Calu3 (cell line): ENCODE measurements around the gene ABRACL. TPM values are rescaled to one million over a fixed set of nuclear protein-coding genes. Genes with fewer than 3 reads are reported as not detected.

Experiments used
- BruUV-seq: library from RNA; stranded (reverse); fragments of 400-500 nt; replicated peaks from 2 replicates; lab custom pipeline; 2021; lab: Mats Ljungman, UMichigan
- CTCF ChIA-PET: fragments of 300-600 bp; sonication (Branson Sonifier 250); formaldehyde crosslinking; loops from one replicate; lab custom pipeline; 2022; ENCODE audit warnings: antibody characterized with exemption; lab: Charles Lee
- DNase-seq: peaks from one replicate; pipeline ENCODE4 v3.0.0; 2022
- H3K27ac Mint-ChIP-seq: one replicate; pipeline ENCODE4 v1.8.0; 2022; ENCODE audit warnings: mixed read lengths; ENCODE audit not compliant: unreplicated experiment
- H3K27me3 Mint-ChIP-seq: one replicate; pipeline ENCODE4 v1.8.0; 2022; ENCODE audit warnings: mixed read lengths; ENCODE audit not compliant: unreplicated experiment
- H3K36me3 Mint-ChIP-seq: one replicate; pipeline ENCODE4 v1.8.0; 2022; ENCODE audit warnings: mild to moderate bottlenecking, moderate library complexity, mixed read lengths; ENCODE audit not compliant: insufficient read depth, unreplicated experiment
- H3K4me1 Mint-ChIP-seq: one replicate; pipeline ENCODE4 v1.8.0; 2022; ENCODE audit warnings: mild to moderate bottlenecking, low read depth, mixed read lengths; ENCODE audit not compliant: unreplicated experiment
- H3K4me3 Mint-ChIP-seq: one replicate; pipeline ENCODE4 v1.8.0; 2022; ENCODE audit warnings: mild to moderate bottlenecking, low read depth, moderate library complexity, mixed read lengths; ENCODE audit not compliant: unreplicated experiment
- H3K9me3 Mint-ChIP-seq: one replicate; pipeline ENCODE4 v1.8.0; 2022; ENCODE audit warnings: low read depth, mixed read lengths; ENCODE audit not compliant: unreplicated experiment
- intact Hi-C: fragments of 100-400 bp; cut with micrococcal nuclease; formaldehyde crosslinking; loops from one replicate; pipeline ENCODE4 v1.10.0; 2022; ENCODE audit not compliant: unreplicated experiment
- total RNA-seq: library from RNA; stranded (reverse); gene quantifications from 2 replicates; pipeline ENCODE4 v1.2.3, GENCODE V29; 2022
- TF ChIP-seq, protein P1 (sequence below): fragments of 200-600 bp; IDR thresholded peaks from one replicate; pipeline ENCODE4 v1.8.0; 2022; ENCODE audit warnings: antibody characterized with exemption; ENCODE audit not compliant: unreplicated experiment

ABRACL gene
- total RNA-seq, 1 experiment from 2014 or later: 40.4 TPM

- Mint-ChIP-seq H3K27me3 (no peaks in the 10 kb centered on the region), H3K36me3 (no peaks in the 10 kb centered on the region), H3K9me3 (no peaks in the 10 kb centered on the region), H3K27ac (no peak overlapping the region), H3K4me1 (no peaks in the 10 kb centered on the region), H3K4me3 (no peak overlapping the region)
- CTCF ChIA-PET: no interaction called here
- TF ChIP-seq, protein P1, sequence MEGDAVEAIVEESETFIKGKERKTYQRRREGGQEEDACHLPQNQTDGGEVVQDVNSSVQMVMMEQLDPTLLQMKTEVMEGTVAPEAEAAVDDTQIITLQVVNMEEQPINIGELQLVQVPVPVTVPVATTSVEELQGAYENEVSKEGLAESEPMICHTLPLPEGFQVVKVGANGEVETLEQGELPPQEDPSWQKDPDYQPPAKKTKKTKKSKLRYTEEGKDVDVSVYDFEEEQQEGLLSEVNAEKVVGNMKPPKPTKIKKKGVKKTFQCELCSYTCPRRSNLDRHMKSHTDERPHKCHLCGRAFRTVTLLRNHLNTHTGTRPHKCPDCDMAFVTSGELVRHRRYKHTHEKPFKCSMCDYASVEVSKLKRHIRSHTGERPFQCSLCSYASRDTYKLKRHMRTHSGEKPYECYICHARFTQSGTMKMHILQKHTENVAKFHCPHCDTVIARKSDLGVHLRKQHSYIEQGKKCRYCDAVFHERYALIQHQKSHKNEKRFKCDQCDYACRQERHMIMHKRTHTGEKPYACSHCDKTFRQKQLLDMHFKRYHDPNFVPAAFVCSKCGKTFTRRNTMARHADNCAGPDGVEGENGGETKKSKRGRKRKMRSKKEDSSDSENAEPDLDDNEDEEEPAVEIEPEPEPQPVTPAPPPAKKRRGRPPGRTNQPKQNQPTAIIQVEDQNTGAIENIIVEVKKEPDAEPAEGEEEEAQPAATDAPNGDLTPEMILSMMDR: no peak
- no peak for DNase-seq
- intact Hi-C loops: no loop called here
- BruUV-seq: no TSS peak
These were observed 24.8 kb downstream of the ABRACL start for GRCh38 chr6:139053382-139053781.

DNA sequence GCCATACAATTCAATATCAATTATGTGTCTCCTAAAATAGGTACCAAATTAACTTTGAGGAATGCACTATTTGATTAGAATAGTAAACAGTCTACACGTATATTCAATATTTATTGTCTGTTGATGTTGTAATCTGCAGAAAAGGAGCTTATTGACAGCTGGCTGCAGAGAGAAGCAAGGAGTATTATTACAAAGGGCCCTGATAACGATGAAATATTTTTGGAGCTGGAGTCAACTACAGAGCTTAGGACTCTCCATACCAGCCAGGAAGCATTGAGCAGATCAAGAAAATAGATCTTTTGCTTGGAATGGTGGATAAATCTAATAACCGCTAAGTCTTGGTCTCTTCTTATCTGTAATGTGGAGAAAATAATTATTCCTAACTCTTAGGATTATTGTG lies 25.5 kb downstream of the ABRACL start:
- TF ChIP-seq, protein P1: no peak
- H3K4me1 Mint-ChIP-seq: no peaks in the 10 kb centered on the region
- H3K27ac Mint-ChIP-seq: no peak overlapping the region
- CTCF ChIA-PET: no interaction called here
- BruUV-seq: no TSS peak
- intact Hi-C loops: no loop called here
- no peaks in the 10 kb centered on the region for H3K36me3 Mint-ChIP-seq
- H3K27me3 Mint-ChIP-seq: no peaks in the 10 kb centered on the region
- no peaks in the 10 kb centered on the region for H3K9me3 Mint-ChIP-seq
- no peak for DNase-seq
- H3K4me3 Mint-ChIP-seq: no peak overlapping the region

DNA sequence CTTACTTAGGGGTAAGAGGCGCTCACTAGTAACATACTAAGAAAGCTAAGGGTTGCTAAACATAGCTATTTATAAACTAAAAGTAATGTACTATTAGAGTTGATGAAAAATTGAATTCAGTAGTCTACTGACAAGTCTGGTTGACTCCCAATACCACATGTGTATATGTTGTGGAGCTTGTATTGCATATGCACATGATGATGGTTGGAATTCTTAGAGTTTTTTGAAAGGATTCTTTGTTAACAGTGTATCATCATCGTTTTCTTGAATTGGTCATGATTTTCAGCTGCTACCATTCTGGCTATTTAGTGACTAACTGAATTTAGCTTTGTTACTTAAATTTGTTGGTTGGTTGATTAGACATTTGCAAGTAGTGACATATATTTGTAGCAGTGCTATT lies 27.2 kb downstream of the ABRACL start:
- intact Hi-C loops: no loop called here
- BruUV-seq: no TSS peak
- Mint-ChIP-seq H3K36me3 (no peaks in the 10 kb centered on the region), H3K27me3 (no peaks in the 10 kb centered on the region), H3K4me1 (no peaks in the 10 kb centered on the region), H3K4me3 (no peak overlapping the region), H3K27ac (no peak overlapping the region), H3K9me3 (no peaks in the 10 kb centered on the region)
- DNase-seq: no peak
- CTCF ChIA-PET: no interaction called here
- TF ChIP-seq, protein P1: no peak

DNA sequence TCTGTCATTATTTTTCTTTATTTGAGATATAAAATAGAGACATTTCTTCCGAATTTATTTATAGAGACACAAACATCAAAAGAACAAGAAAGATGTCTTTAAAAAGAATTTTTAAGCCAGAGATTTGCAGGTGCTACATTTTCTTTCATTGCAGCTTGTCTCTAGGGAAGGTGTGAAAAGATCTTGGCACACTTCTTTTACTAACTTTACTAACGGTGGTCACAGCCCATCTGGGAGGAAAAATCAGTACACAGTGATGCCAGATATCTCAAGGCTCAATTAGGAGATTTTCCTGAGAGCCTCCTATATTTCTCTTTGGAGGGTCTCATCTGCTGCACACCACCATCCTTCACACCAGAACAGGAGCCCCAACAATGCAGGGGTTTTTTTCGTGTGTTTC lies 29.5 kb downstream of the ABRACL start:
- H3K4me1 Mint-ChIP-seq: no peaks in the 10 kb centered on the region
- H3K9me3 Mint-ChIP-seq: no peaks in the 10 kb centered on the region
- intact Hi-C loops: no loop called here
- no peak overlapping the region for H3K4me3 Mint-ChIP-seq
- BruUV-seq: no TSS peak
- TF ChIP-seq, protein P1: no peak
- no peak for DNase-seq
- CTCF ChIA-PET: no interaction called here
- no peaks in the 10 kb centered on the region for H3K36me3 Mint-ChIP-seq
- no peaks in the 10 kb centered on the region for H3K27me3 Mint-ChIP-seq
- no peak overlapping the region for H3K27ac Mint-ChIP-seq
